A549 (cell line): ENCODE measurements around the gene MAVS. TPM values are rescaled to one million over a fixed set of nuclear protein-coding genes. Genes with fewer than 3 reads are reported as not detected.

Experiments
- ATAC-seq, 2 experiments: fragments of 200-7000 bp in 1 of 2; fragments of >200 bp in 1 of 2; cut with Nextera tagmentation in 1 of 2; cut with Tn5 transposase in 1 of 2; 3 replicates each; pipeline versions ENCODE4 v1.8.0 to v1.9.1; 2018 to 2020; ENCODE audit warnings: mild to moderate bottlenecking in 1 of 2, moderate library complexity in 1 of 2
- CTCF ChIA-PET: fragments of 300-600 bp; sonication (Branson Sonifier 250); formaldehyde crosslinking; extraction: SDS; loops from one replicate; lab custom pipeline; 2021; ENCODE audit warnings: antibody characterized with exemption, inconsistent platforms; lab: Yijun Ruan, JAX
- POLR2A ChIA-PET: fragments of 350-600 bp; formaldehyde crosslinking; extraction: SDS; loops from one replicate; lab custom pipeline; 2021; ENCODE audit warnings: antibody characterized with exemption, inconsistent platforms; lab: Yijun Ruan, JAX
- DNase-seq, 2 experiments: peaks; one replicate each; pipeline versions ENCODE4 v3.0.0 to v3.0.0-alpha.2; 2011 to 2016; ENCODE audit warnings: low read depth in 1 of 2, low spot score in 1 of 2
- FAIRE-seq: peaks from 2 replicates; lab custom pipeline; 2011; peaks lifted over from hg19 to GRCh38; lab: Jason Lieb, UNC
- H3K27ac ChIP-seq, 2 experiments: fragments of >200 bp; sonication (Bioruptor Twin); formaldehyde crosslinking; 3 replicates each; pipeline ENCODE4 v1.5.1; 2016 to 2017
- H3K4me1 ChIP-seq: fragments of >200 bp; sonication (Bioruptor Twin); formaldehyde crosslinking; 3 replicates; pipeline ENCODE4 v1.6.1; 2016
- H3K4me2 ChIP-seq: fragments of >200 bp; sonication (Bioruptor Twin); formaldehyde crosslinking; 3 replicates; pipeline ENCODE4 v1.6.1; 2016
- H3K4me3 ChIP-seq: fragments of >200 bp; sonication (Bioruptor Twin); formaldehyde crosslinking; 3 replicates; pipeline ENCODE4 v1.5.1; 2016
- H3K9me3 ChIP-seq: fragments of >200 bp; sonication (Bioruptor Twin); formaldehyde crosslinking; 3 replicates; pipeline ENCODE4 v1.6.1; 2016
- BCL3 ChIP-seq: fragments of >200 bp; sonication (Bioruptor Twin); formaldehyde crosslinking; IDR thresholded peaks from 3 replicates; pipeline ENCODE4 v1.6.1; 2016
- BHLHE40 ChIP-seq: IDR thresholded peaks from 2 replicates; pipeline ENCODE4 v1.6.1; 2012; ENCODE audit warnings: low read depth, low read length, inconsistent platforms
- CBX2 ChIP-seq: fragments of 200-600 bp; sonication (generic); IDR thresholded peaks from 2 replicates; pipeline ENCODE4 v1.6.1; 2016; ENCODE audit warnings: low read depth, mild to moderate bottlenecking, borderline replicate concordance
- CBX8 ChIP-seq: fragments of 200-600 bp; sonication (generic); IDR thresholded peaks from 2 replicates; pipeline ENCODE4 v1.6.1; 2016
- CEBPB ChIP-seq, 2 experiments: fragments of >200 bp in 1 of 2; sonication (Bioruptor Twin) in 1 of 2; formaldehyde crosslinking in 1 of 2; IDR thresholded peaks; 2 replicates each; pipeline ENCODE4 v1.6.1; 2012 to 2016
- CHD2 ChIP-seq: fragments of 150-350 bp; IDR thresholded peaks from 2 replicates; pipeline ENCODE4 v1.6.1; 2014; ENCODE audit warnings: low read length; ENCODE audit not compliant: partially characterized antibody
- E2F6 ChIP-seq: IDR thresholded peaks from 2 replicates; pipeline ENCODE4 v1.6.1; 2012; ENCODE audit warnings: low read depth, borderline replicate concordance
- EHF ChIP-seq: fragments of 250-450 bp; sonication (Bioruptor Pico); IDR thresholded peaks from 2 replicates; pipeline ENCODE4 v1.5.0; 2020; ENCODE audit warnings: mild to moderate bottlenecking
- ELK1 ChIP-seq: fragments of 150-350 bp; IDR thresholded peaks from 2 replicates; pipeline ENCODE4 v1.6.1; 2014; ENCODE audit warnings: low read depth, mild to moderate bottlenecking, low read length
- EP300 ChIP-seq, 2 experiments: fragments of >200 bp; sonication (Bioruptor Twin); formaldehyde crosslinking; IDR thresholded peaks; 2 replicates in 1 of 2; 3 replicates in 1 of 2; pipeline ENCODE4 v1.6.1; 2016 to 2017
- FOSL2 ChIP-seq, 2 experiments: fragments of 450-650 bp in 1 of 2; fragments of >200 bp in 1 of 2; sonication (Bioruptor Twin) in 1 of 2; formaldehyde crosslinking; IDR thresholded peaks; 2 replicates each; pipeline versions ENCODE4 v1.5.0 to v1.6.1; 2016 to 2020; ENCODE audit warnings: mild to moderate bottlenecking in 1 of 2, moderate library complexity in 1 of 2
- GATA3 ChIP-seq: IDR thresholded peaks from 2 replicates; pipeline ENCODE4 v1.6.1; 2012; ENCODE audit warnings: borderline replicate concordance
- HES2 ChIP-seq: fragments of >200 bp; sonication (Bioruptor Twin); formaldehyde crosslinking; IDR thresholded peaks from 2 replicates; pipeline ENCODE4 v1.6.1; 2016
- HMGXB4 ChIP-seq: fragments of 250-450 bp; sonication (Bioruptor Pico); IDR thresholded peaks from 2 replicates; pipeline ENCODE4 v1.5.0; 2021; ENCODE audit warnings: mild to moderate bottlenecking, moderate library complexity, borderline replicate concordance
- HOXA7 ChIP-seq: fragments of 250-450 bp; sonication (Bioruptor Pico); IDR thresholded peaks from 2 replicates; pipeline ENCODE4 v1.5.0; 2020; ENCODE audit warnings: mild to moderate bottlenecking, moderate library complexity
- JUN ChIP-seq, 2 experiments: fragments of >200 bp; sonication (Bioruptor Twin); formaldehyde crosslinking; IDR thresholded peaks; 2 replicates in 1 of 2; 3 replicates in 1 of 2; pipeline ENCODE4 v1.6.1; 2016 to 2017
- KDM5A ChIP-seq: fragments of 200-600 bp; sonication (generic); IDR thresholded peaks from 2 replicates; pipeline ENCODE4 v1.6.1; 2016; ENCODE audit warnings: antibody characterized with exemption, mild to moderate bottlenecking
- MAX ChIP-seq: IDR thresholded peaks from 2 replicates; pipeline ENCODE4 v1.6.1; 2012
- MYC ChIP-seq: IDR thresholded peaks from 2 replicates; pipeline ENCODE4 v1.6.1; 2012; ENCODE audit warnings: mild to moderate bottlenecking, inconsistent platforms, low read length, improper control_type of control experiment, borderline replicate concordance
- NPAS2 ChIP-seq: fragments of 250-450 bp; sonication (Bioruptor Pico); IDR thresholded peaks from 2 replicates; pipeline ENCODE4 v1.8.0; 2022; ENCODE audit warnings: mild to moderate bottlenecking, moderate library complexity, borderline replicate concordance
- NR3C1 ChIP-seq: fragments of >200 bp; sonication (Bioruptor Twin); formaldehyde crosslinking; IDR thresholded peaks from 3 replicates; pipeline ENCODE4 v1.6.1; 2017
- PHF8 ChIP-seq: fragments of 200-600 bp; sonication (generic); IDR thresholded peaks from 2 replicates; pipeline ENCODE4 v1.6.1; 2016; ENCODE audit warnings: low read depth, mild to moderate bottlenecking, antibody characterized with exemption, moderate library complexity, borderline replicate concordance
- POLR2A ChIP-seq: IDR thresholded peaks from 2 replicates; pipeline ENCODE4 v1.6.1; 2012; ENCODE audit warnings: mild to moderate bottlenecking, low read length
- RCOR1 ChIP-seq: fragments of 150-350 bp; IDR thresholded peaks from 2 replicates; pipeline ENCODE4 v1.6.1; 2014; ENCODE audit warnings: antibody characterized with exemption, low read length, low read depth
- RFX5 ChIP-seq: fragments of 450-650 bp; IDR thresholded peaks from 2 replicates; pipeline ENCODE4 v1.7.1; 2014; ENCODE audit warnings: antibody characterized with exemption, mild to moderate bottlenecking, moderate library complexity
- TP53 ChIP-seq: fragments of 250-450 bp; sonication (Bioruptor Pico); IDR thresholded peaks from 2 replicates; pipeline ENCODE4 v1.5.0; 2021; ENCODE audit warnings: mild to moderate bottlenecking, moderate library complexity
- ZFP36 ChIP-seq: fragments of 450-650 bp; IDR thresholded peaks from 2 replicates; pipeline ENCODE4 v1.6.1; 2014; ENCODE audit warnings: borderline replicate concordance; ENCODE audit not compliant: partially characterized antibody
- ZNF302 ChIP-seq: fragments of 250-450 bp; sonication (Bioruptor Pico); IDR thresholded peaks from 2 replicates; pipeline ENCODE4 v1.9.0; 2021; ENCODE audit warnings: inconsistent platforms, mild to moderate bottlenecking, moderate library complexity
- ZSCAN20 ChIP-seq: fragments of 250-450 bp; sonication (Bioruptor Pico); IDR thresholded peaks from 2 replicates; pipeline ENCODE4 v1.8.0; 2022; ENCODE audit warnings: mild to moderate bottlenecking, moderate library complexity
- WGBS: methylation state at CpG from one replicate; pipeline ENCODE4 v1.1.6; 2017; ENCODE audit errors: missing lambda C conversion rate; 5-methylcytosine and 5-hydroxymethylcytosine counted together
- polyA plus RNA-seq, 4 experiments: library from polyadenylated mRNA; depleted of rRNA in 3 of 4; stranded (reverse); fragments of >200 nt; fragmentation: RNase III in 1 of 4; extraction: RNeasy Plus Mini Kit Qiagen cat#74134 plus additional on column Dnase treatment in 1 of 4; gene quantifications; 2 replicates in 3 of 4; 3 replicates in 1 of 4; pipeline ENCODE4 v1.2.3, GENCODE V29; 2011 to 2017

Gene MAVS
- polyA plus RNA-seq, 2 of the 4 experiments (the other 2 are of a cell fraction) = 18.9 to 31.0 TPM

GRCh38 chr20:3888622-3889488 lies 42.2 kb downstream of the MAVS start, which contains the start of gene PANK2 (continued):
- TF ChIP-seq FOSL2 (IDR thresholded peaks at IDR 0.05) (no peak), FOSL2 (CRISPR knock-in tag; IDR thresholded peaks at IDR 0.05) (no peak), GATA3 (no peak; the same call in 1 of the 2 replicates), MAX (peak; percentile 84), MYC (peak; percentile 68), BCL3 (peak; percentile 59; the same call in 2 of the 3 replicates), CEBPB (IDR thresholded peaks at IDR 0.05) (peak in 1 of 2 experiments; percentile 18; a peak in 1 of 4 replicates), E2F6 (0 out of 2 replicates have a peak, but pooled peaks have one; percentile 28)
- TF ChIP-seq, all 56 proteins: peak for 20

- Histone ChIP-seq H3K4me3 (peak overlapping the region; percentile 79), H3K4me1 (peaks cover 46% of the 10 kb centered on the region), H3K4me2 (peak overlapping the region; percentile 91), H3K27ac (peak overlapping the region; percentile 96 to 97), H3K9me3 (no peaks in the 10 kb centered on the region)
- POLR2A ChIA-PET = no interaction called here
- peak; percentile 49 for FAIRE-seq
- peak; percentile 37 to 49 for DNase-seq
- WGBS = 0% methylated on average over 24 of the region's 68 CpGs
- CTCF ChIA-PET = interaction anchor here (0.8 to 1.8 kb wide), 3 partner anchors 35 to 196 kb away, joined by 3 to 5 read pairs (median 4); no protein-coding TSS in a partner anchor
- ATAC-seq = peak; percentile 17 to 44
- no peak for TF ChIP-seq EHF (CRISPR knock-in tag)
- TF ChIP-seq NR3C1 = no peak
- TF ChIP-seq HMGXB4 = no peak
- no peak for TF ChIP-seq TP53 (CRISPR knock-in tag)
- TF ChIP-seq EP300 (IDR thresholded peaks at IDR 0.05) = no peak
- TF ChIP-seq ZSCAN20 (CRISPR knock-in tag) = no peak
- no peak for TF ChIP-seq CEBPB (IDR thresholded peaks at IDR 0.05)
- no peak for TF ChIP-seq HOXA7 (CRISPR knock-in tag)
- no peak for TF ChIP-seq NPAS2
- peak in 1 of 2 experiments; percentile 47; a peak in 2 of 5 replicates for TF ChIP-seq JUN (IDR thresholded peaks at IDR 0.05)
- no peak for TF ChIP-seq BHLHE40
- no peak for TF ChIP-seq CBX8
- no peak for TF ChIP-seq ZNF302
- no peak for TF ChIP-seq POLR2A
- TF ChIP-seq RCOR1 = no peak
- TF ChIP-seq KDM5A = 0 out of 2 replicates have a peak, but pooled peaks have one; percentile 31
- TF ChIP-seq RFX5 = no peak
- TF ChIP-seq CBX2 = no peak
- peak; percentile 86 for TF ChIP-seq E2F6
- TF ChIP-seq PHF8 = peak; percentile 43; the same call in 1 of the 2 replicates
- TF ChIP-seq ELK1 = no peak
- TF ChIP-seq ZFP36 = no peak
- no peak for TF ChIP-seq CHD2
- no peak for TF ChIP-seq HES2
- TF ChIP-seq MAX = peak; percentile 31; the same call in 1 of the 2 replicates
Observed at GRCh38 chr20:3889489-3890397, 43.1 kb downstream of the MAVS start.
